Cardiac muscle cell (in vitro differentiated cells and primary cell): ENCODE measurements around the gene SMARCD1. TPM values are rescaled to one million over a fixed set of nuclear protein-coding genes. Genes with fewer than 3 reads are reported as not detected.

Experiments used
- DNase-seq, 2 donors: peaks; one replicate each; pipeline versions ENCODE4 v3.0.0 to v3.0.0-alpha.2; 2010 to 2017; ENCODE audit warnings: low read depth in 1 of 2, low spot score in 1 of 2
- H3K27ac ChIP-seq: fragments of 200-600 bp; sonication (generic); 2 replicates; pipeline ENCODE4 v1.5.1; 2016
- H3K27me3 ChIP-seq: fragments of 200-600 bp; sonication (generic); 2 replicates; pipeline ENCODE4 v1.6.0; 2016; ENCODE audit warnings: control low read depth
- H3K36me3 ChIP-seq: fragments of 200-600 bp; sonication (generic); 2 replicates; pipeline ENCODE4 v1.5.1; 2016; ENCODE audit warnings: control low read depth
- H3K4me1 ChIP-seq: fragments of 200-600 bp; sonication (generic); 2 replicates; pipeline ENCODE4 v1.8.1; 2017; ENCODE audit warnings: low read depth, mild to moderate bottlenecking, mixed run types
- H3K4me3 ChIP-seq: fragments of 200-600 bp; sonication (generic); 2 replicates; pipeline ENCODE4 v1.5.1; 2016; ENCODE audit warnings: mild to moderate bottlenecking
- H3K9me3 ChIP-seq: fragments of 200-600 bp; sonication (generic); 2 replicates; pipeline ENCODE4 v1.5.1; 2017; ENCODE audit warnings: low read depth, mild to moderate bottlenecking, control low read depth
- CTCF ChIP-seq: IDR thresholded peaks from 2 replicates; pipeline ENCODE4 v1.5.1; 2012; ENCODE audit warnings: low read depth, mild to moderate bottlenecking, low read length
- polyA plus RNA-seq: library from polyadenylated mRNA; unstranded; fragments of >200 nt; fragmentation: Nextera tagmentation; extraction: Ambion mirVana; gene quantifications from 2 replicates; pipeline ENCODE4 v1.2.1, GENCODE V29; 2016
- total RNA-seq: library from RNA; depleted of rRNA; stranded (reverse); fragments of >200 nt; gene quantifications from 2 replicates; pipeline ENCODE4 v1.2.3, GENCODE V29; 2016

SMARCD1 gene
- total and polyA plus RNA-seq, 2 experiments from 2014 or later, result 45.1 to 108 TPM

DNA sequence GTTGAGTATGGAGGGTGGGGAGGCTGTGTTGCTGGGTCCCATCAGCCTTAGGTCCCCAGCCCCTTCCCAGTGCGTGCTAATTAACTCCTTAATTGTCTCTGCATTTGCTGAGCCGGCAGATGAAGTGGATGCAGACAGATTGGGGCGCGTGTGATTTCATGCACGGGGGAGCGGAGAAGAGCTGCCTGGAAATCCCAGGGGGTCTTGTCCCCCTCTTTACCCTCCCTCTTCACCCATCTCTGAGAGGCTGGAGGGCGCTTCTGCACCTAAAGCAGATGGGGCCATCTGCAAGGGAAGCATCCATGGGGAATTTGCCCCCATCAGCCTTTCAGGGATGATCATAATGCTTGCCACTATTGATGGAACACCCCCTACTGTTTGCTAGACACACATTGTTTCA is 32.2 kb upstream of the SMARCD1 start:
- H3K4me3 ChIP-seq, result no peak overlapping the region
- no peak overlapping the region for H3K27ac ChIP-seq
- DNase-seq, result no peak
- no peaks in the 10 kb centered on the region for H3K36me3 ChIP-seq
- no peaks in the 10 kb centered on the region for H3K9me3 ChIP-seq
- peaks cover 16% of the 10 kb centered on the region for H3K4me1 ChIP-seq
- H3K27me3 ChIP-seq, result peaks cover 19% of the 10 kb centered on the region
- no peak for TF ChIP-seq CTCF

DNA sequence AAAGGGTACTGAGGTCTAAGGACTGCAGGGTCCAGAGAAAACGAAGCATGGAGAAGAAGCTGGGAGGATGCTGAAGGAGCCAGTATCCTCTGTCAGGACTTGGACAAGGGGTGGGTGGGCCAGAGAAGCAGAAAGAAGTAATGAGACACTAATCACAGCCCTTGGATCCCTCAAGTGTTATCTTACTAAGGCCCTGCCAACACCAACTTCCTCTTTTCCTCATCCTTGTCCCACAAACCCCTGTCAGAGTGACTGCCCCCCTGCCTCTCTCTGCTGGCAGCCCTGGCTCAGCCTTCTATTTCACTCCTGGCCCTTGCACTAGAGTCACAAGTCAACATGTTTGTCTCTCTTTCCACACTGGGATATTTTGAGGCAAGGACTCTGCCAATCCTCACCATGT is 31.6 kb upstream of the SMARCD1 start:
- TF ChIP-seq CTCF, result no peak
- H3K27me3 ChIP-seq, result peaks cover 25% of the 10 kb centered on the region

GRCh38 chr12:50055831-50056638 is 29.1 kb upstream of the SMARCD1 start:
- TF ChIP-seq CTCF, result peak; percentile 99
- Histone ChIP-seq H3K36me3 (no peaks in the 10 kb centered on the region), H3K9me3 (no peaks in the 10 kb centered on the region), H3K4me1 (peaks cover 12% of the 10 kb centered on the region), H3K27me3 (peaks cover 35% of the 10 kb centered on the region), H3K4me3 (no peak overlapping the region), H3K27ac (no peak overlapping the region)
- DNase-seq, result peak; percentile 57 to 70

More for the DNA sequence above, 31.6 kb upstream of the SMARCD1 start:
- DNase-seq, result no peak
- Histone ChIP-seq H3K4me1 (peaks cover 16% of the 10 kb centered on the region), H3K36me3 (no peaks in the 10 kb centered on the region), H3K9me3 (no peaks in the 10 kb centered on the region), H3K4me3 (no peak overlapping the region), H3K27ac (no peak overlapping the region)

DNA sequence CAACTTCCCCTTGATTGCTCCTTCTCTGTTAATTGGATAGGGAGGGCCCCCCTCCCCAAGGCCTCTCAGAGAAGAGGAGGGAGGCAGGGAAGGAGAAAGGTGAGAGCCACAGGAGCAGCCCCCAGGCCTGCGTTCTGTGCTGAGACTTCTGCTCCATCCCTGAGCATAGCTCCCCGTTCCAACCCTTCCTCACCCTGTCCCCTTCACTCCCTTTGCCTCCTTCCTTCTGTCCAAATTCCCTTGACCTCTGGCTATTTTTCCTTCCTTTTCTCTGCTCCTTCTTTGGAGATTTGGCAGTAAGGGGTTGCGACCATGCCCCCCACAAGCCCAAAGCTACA is 28.5 kb upstream of the SMARCD1 start:
- no peaks in the 10 kb centered on the region for H3K9me3 ChIP-seq
- DNase-seq, result no peak
- peaks cover 35% of the 10 kb centered on the region for H3K27me3 ChIP-seq
- H3K4me1 ChIP-seq, result peaks cover 8% of the 10 kb centered on the region
- no peak for TF ChIP-seq CTCF
- H3K27ac ChIP-seq, result no peak overlapping the region
- H3K36me3 ChIP-seq, result no peaks in the 10 kb centered on the region
- peak overlapping the region; percentile 87 for H3K4me3 ChIP-seq

- Histone ChIP-seq H3K36me3 (no peaks in the 10 kb centered on the region), H3K4me1 (peaks cover 8% of the 10 kb centered on the region), H3K27ac (no peak within 1 kb of the TSS), H3K9me3 (no peaks in the 10 kb centered on the region), H3K4me3 (peak within 1 kb of the TSS; percentile 87), H3K27me3 (peaks cover 29% of the 10 kb centered on the region)
- TF ChIP-seq CTCF, result no peak
- peak; percentile 81 to 83 for DNase-seq
These were observed 27.9 kb upstream of the SMARCD1 start, which contains the start of gene ASIC1 for GRCh38 chr12:50057000-50057841. ASIC1 (plus strand) TSS chr12:50057596; CDS start chr12:50058767, 1,171 bp downstream.
